OCI-LY7 (cell line): ENCODE data around the gene EID3. TPM values are rescaled to one million over a fixed set of nuclear protein-coding genes. Genes with fewer than 3 reads are reported as not detected.

Experiments
- BruUV-seq: library from RNA; stranded (reverse); fragments of 400-500 nt; replicated peaks from 2 replicates; lab custom pipeline; 2021; lab: Mats Ljungman, UMichigan
- CTCF ChIA-PET: fragments of 300-600 bp; sonication (Branson Sonifier 250); formaldehyde crosslinking; loops from one replicate; lab custom pipeline; 2022; ENCODE audit warnings: antibody characterized with exemption; ENCODE audit not compliant: unreplicated experiment; lab: Charles Lee
- POLR2A ChIA-PET: fragments of 300-600 bp; sonication (Branson Sonifier 250); formaldehyde crosslinking; loops from one replicate; lab custom pipeline; 2022; ENCODE audit warnings: antibody characterized with exemption; lab: Charles Lee
- DNase-seq: peaks from one replicate; pipeline ENCODE4 v3.0.0-alpha.2; 2015; ENCODE audit warnings: low spot score
- H2AFZ ChIP-seq: fragments of 200-600 bp; sonication (generic), shearing (Covaris generic); 2 replicates; pipeline ENCODE4 v1.6.1; 2014; ENCODE audit warnings: mild to moderate bottlenecking, antibody characterized with exemption, low read length, moderate library complexity
- H3K27ac ChIP-seq: fragments of 200-600 bp; sonication (generic); 2 replicates; pipeline ENCODE4 v1.5.1; 2014; ENCODE audit warnings: mixed run types, low read depth, mild to moderate bottlenecking, moderate library complexity, low read length, inconsistent platforms; ENCODE audit not compliant: poor library complexity, severe bottlenecking
- H3K36me3 ChIP-seq: fragments of 200-600 bp; sonication (generic); 2 replicates; pipeline ENCODE4 v1.6.1; 2014; ENCODE audit warnings: mild to moderate bottlenecking, antibody characterized with exemption, low read length, moderate library complexity, mixed read lengths; ENCODE audit not compliant: insufficient read depth
- H3K4me1 ChIP-seq: fragments of 200-600 bp; sonication (generic); 2 replicates; pipeline ENCODE4 v1.5.1; 2014; ENCODE audit warnings: mild to moderate bottlenecking, low read length; ENCODE audit not compliant: insufficient read depth, poor library complexity, severe bottlenecking
- H3K4me2 ChIP-seq: fragments of 200-600 bp; sonication (generic); 2 replicates; pipeline ENCODE4 v1.6.1; 2014; ENCODE audit warnings: mild to moderate bottlenecking, low read length
- H3K4me3 ChIP-seq: fragments of 200-600 bp; sonication (generic); 2 replicates; pipeline ENCODE4 v1.5.1; 2014; ENCODE audit warnings: mild to moderate bottlenecking, low read depth, low read length; ENCODE audit not compliant: poor library complexity, severe bottlenecking
- H3K79me2 ChIP-seq: fragments of 200-600 bp; sonication (generic); 2 replicates; pipeline ENCODE4 v1.6.1; 2016; ENCODE audit warnings: low read depth, mild to moderate bottlenecking, low read length, moderate library complexity, mixed read lengths; ENCODE audit not compliant: insufficient read depth
- H3K9me2 ChIP-seq: fragments of 200-600 bp; sonication (generic); 2 replicates; pipeline ENCODE4 v1.6.1; 2016; ENCODE audit warnings: mild to moderate bottlenecking, low read length, mixed read lengths; ENCODE audit not compliant: insufficient read depth
- H3K9me3 ChIP-seq: fragments of 200-600 bp; sonication (generic); 2 replicates; pipeline ENCODE4 v1.6.1; 2014; ENCODE audit warnings: mild to moderate bottlenecking, mixed run types, low read length, mixed read lengths
- H4K20me1 ChIP-seq: fragments of 200-600 bp; sonication (generic); 2 replicates; pipeline ENCODE4 v1.6.1; 2014; ENCODE audit warnings: mild to moderate bottlenecking, antibody characterized with exemption, low read length, moderate library complexity, mixed read lengths; ENCODE audit not compliant: insufficient read depth
- CTCF ChIP-seq: fragments of 200-600 bp; sonication (generic); conservative IDR thresholded peaks from 2 replicates; pipeline ENCODE4 v1.5.1; 2014; ENCODE audit warnings: mild to moderate bottlenecking, antibody characterized with exemption, low read length, moderate library complexity, mixed read lengths
- EZH2phosphoT487 ChIP-seq: fragments of 200-600 bp; sonication (generic); IDR thresholded peaks from 2 replicates; pipeline ENCODE4 v1.6.1; 2018; ENCODE audit warnings: low read depth, borderline replicate concordance, mild to moderate bottlenecking, mixed run types, antibody characterized with exemption, low read length, moderate library complexity, mixed read lengths
- intact Hi-C: fragments of 100-400 bp; cut with micrococcal nuclease; formaldehyde crosslinking; loops from one replicate; pipeline ENCODE4 v1.10.0; 2022; ENCODE audit not compliant: unreplicated experiment
- total RNA-seq, 2 experiments: library from RNA; depleted of rRNA in 1 of 2; stranded (reverse); fragments of >200 nt in 1 of 2; shearing (Covaris generic) in 1 of 2; gene quantifications; 2 replicates each; pipeline ENCODE4 v1.2.3, GENCODE V29; 2014 to 2022

EID3 gene
- total RNA-seq, 2 experiments from 2014 or later = 5.1 to 8.2 TPM

- Histone ChIP-seq H3K79me2 (no peaks in the 10 kb centered on the region), H3K4me3 (no peak overlapping the region), H3K9me3 (no peaks in the 10 kb centered on the region), H3K9me2 (no peaks in the 10 kb centered on the region), H3K36me3 (peaks cover 94% of the 10 kb centered on the region), H2AFZ (no peak overlapping the region), H4K20me1 (no peaks in the 10 kb centered on the region), H3K4me2 (no peak overlapping the region), H3K27ac (no peak overlapping the region), H3K4me1 (no peaks in the 10 kb centered on the region)
- ChIA-PET POLR2A (interaction anchor here (0.6 to 1.0 kb wide), 2 partner anchors 174 to 203 kb away, joined by 3 to 4 read pairs; partner anchors contain the start of gene NFYB), CTCF (no interaction called here)
- no peak for DNase-seq
- BruUV-seq = no TSS peak
- intact Hi-C loops = no loop called here
- TF ChIP-seq EZH2phosphoT487 (no peak), CTCF (no peak)
Measured at GRCh38 chr12:104340925-104341611, 37.5 kb downstream of the EID3 start.

GRCh38 chr12:104342147-104342546 lies 38.6 kb downstream of the EID3 start:
- no peak overlapping the region for H3K4me3 ChIP-seq
- BruUV-seq = no TSS peak
- no peak for DNase-seq
- H3K9me3 ChIP-seq = no peaks in the 10 kb centered on the region
- no peak overlapping the region for H3K27ac ChIP-seq
- TF ChIP-seq CTCF (no peak), EZH2phosphoT487 (no peak)
- POLR2A ChIA-PET = interaction anchor here (0.6 kb wide), 1 partner anchor 12 kb away, joined by 3 read pairs; no protein-coding TSS in a partner anchor
- H3K4me1 ChIP-seq = no peaks in the 10 kb centered on the region
- no peaks in the 10 kb centered on the region for H3K79me2 ChIP-seq
- CTCF ChIA-PET = no interaction called here
- no peaks in the 10 kb centered on the region for H3K9me2 ChIP-seq
- no peak overlapping the region for H3K4me2 ChIP-seq
- no peaks in the 10 kb centered on the region for H4K20me1 ChIP-seq
- intact Hi-C loops = no loop called here
- peaks cover 93% of the 10 kb centered on the region for H3K36me3 ChIP-seq
- no peak overlapping the region for H2AFZ ChIP-seq

GRCh38 chr12:104342635-104343249 lies 39.2 kb downstream of the EID3 start:
- no peaks in the 10 kb centered on the region for H3K4me1 ChIP-seq
- intact Hi-C loops = no loop called here
- H3K79me2 ChIP-seq = no peaks in the 10 kb centered on the region
- CTCF ChIA-PET = no interaction called here
- no peak for TF ChIP-seq CTCF
- no peak for TF ChIP-seq EZH2phosphoT487
- no peak for DNase-seq
- H3K27ac ChIP-seq = no peak overlapping the region
- H3K36me3 ChIP-seq = peaks cover 94% of the 10 kb centered on the region
- H3K4me3 ChIP-seq = no peak overlapping the region
- H4K20me1 ChIP-seq = no peaks in the 10 kb centered on the region
- POLR2A ChIA-PET = interaction anchor here (0.6 kb wide), 1 partner anchor 13 kb away, joined by 3 read pairs; no protein-coding TSS in a partner anchor
- no peaks in the 10 kb centered on the region for H3K9me2 ChIP-seq
- H2AFZ ChIP-seq = no peak overlapping the region
- BruUV-seq = no TSS peak
- no peak overlapping the region for H3K4me2 ChIP-seq
- H3K9me3 ChIP-seq = no peaks in the 10 kb centered on the region
